NK-92 (cell line): ENCODE measurements around the gene AFAP1L1.
"Not testable (repeated sequence)": the region's sequence is repeated elsewhere in the genome, so short reads cannot be mapped to it uniquely, and the experiment has no call there.

Source experiments
- DNase-seq: peaks from one replicate; lab custom pipeline; 2025; ENCODE audit not compliant: unreplicated experiment; lab: John Stamatoyannopoulos, UW

The AFAP1L1 gene

GRCh38 chr5:149260761-149261160 lies 10.9 kb upstream of the AFAP1L1 start:
- no peak for DNase-seq

- no peak for DNase-seq
Observed at GRCh38 chr5:149261246-149261645, 10.4 kb upstream of the AFAP1L1 start.

GRCh38 chr5:149262315-149262714 lies 9.3 kb upstream of the AFAP1L1 start:
- DNase-seq = no peak

- no peak for DNase-seq
Observed at GRCh38 chr5:149264439-149265067, 7.1 kb upstream of the AFAP1L1 start.

- DNase-seq = no peak
Observed at GRCh38 chr5:149265068-149265465, 6.6 kb upstream of the AFAP1L1 start.

GRCh38 chr5:149265597-149265996 lies 6.1 kb upstream of the AFAP1L1 start:
- no peak for DNase-seq

- DNase-seq = no peak
Observed at GRCh38 chr5:149267241-149267973, 4.3 kb upstream of the AFAP1L1 start.

- DNase-seq = no peak
Observed at GRCh38 chr5:149268928-149269557, 2.6 kb upstream of the AFAP1L1 start.

GRCh38 chr5:149271195-149271715 lies 404 bp upstream of the AFAP1L1 start:
- DNase-seq = no peak

GRCh38 chr5:149272781-149273180 lies 1.1 kb downstream of the AFAP1L1 start:
- DNase-seq = not testable (repeated sequence)

- DNase-seq = no peak
Observed at GRCh38 chr5:149273237-149273636, 1.6 kb downstream of the AFAP1L1 start.

- no peak for DNase-seq
Observed at GRCh38 chr5:149273950-149274349, 2.3 kb downstream of the AFAP1L1 start.

- DNase-seq = no peak
Observed at GRCh38 chr5:149274939-149275338, 3.3 kb downstream of the AFAP1L1 start.

GRCh38 chr5:149277801-149278200 lies 6.1 kb downstream of the AFAP1L1 start:
- no peak for DNase-seq

GRCh38 chr5:149278451-149279210 lies 7.0 kb downstream of the AFAP1L1 start:
- no peak for DNase-seq

GRCh38 chr5:149279661-149280060 lies 8.0 kb downstream of the AFAP1L1 start:
- no peak for DNase-seq

- DNase-seq = no peak
Observed at GRCh38 chr5:149280124-149280523, 8.5 kb downstream of the AFAP1L1 start.

- no peak for DNase-seq
Observed at GRCh38 chr5:149280802-149281201, 9.1 kb downstream of the AFAP1L1 start.

GRCh38 chr5:149282027-149282965 lies 10.6 kb downstream of the AFAP1L1 start:
- DNase-seq = no peak

GRCh38 chr5:149282966-149283332 lies 11.3 kb downstream of the AFAP1L1 start:
- DNase-seq = no peak
